T-helper 22 cell (primary cell): ENCODE measurements around the gene TEX53.

ENCODE experiments used
- DNase-seq: peaks from one replicate; pipeline ENCODE4 v3.0.0-alpha.2; 2020; ENCODE audit warnings: low read depth

Gene TEX53

DNA sequence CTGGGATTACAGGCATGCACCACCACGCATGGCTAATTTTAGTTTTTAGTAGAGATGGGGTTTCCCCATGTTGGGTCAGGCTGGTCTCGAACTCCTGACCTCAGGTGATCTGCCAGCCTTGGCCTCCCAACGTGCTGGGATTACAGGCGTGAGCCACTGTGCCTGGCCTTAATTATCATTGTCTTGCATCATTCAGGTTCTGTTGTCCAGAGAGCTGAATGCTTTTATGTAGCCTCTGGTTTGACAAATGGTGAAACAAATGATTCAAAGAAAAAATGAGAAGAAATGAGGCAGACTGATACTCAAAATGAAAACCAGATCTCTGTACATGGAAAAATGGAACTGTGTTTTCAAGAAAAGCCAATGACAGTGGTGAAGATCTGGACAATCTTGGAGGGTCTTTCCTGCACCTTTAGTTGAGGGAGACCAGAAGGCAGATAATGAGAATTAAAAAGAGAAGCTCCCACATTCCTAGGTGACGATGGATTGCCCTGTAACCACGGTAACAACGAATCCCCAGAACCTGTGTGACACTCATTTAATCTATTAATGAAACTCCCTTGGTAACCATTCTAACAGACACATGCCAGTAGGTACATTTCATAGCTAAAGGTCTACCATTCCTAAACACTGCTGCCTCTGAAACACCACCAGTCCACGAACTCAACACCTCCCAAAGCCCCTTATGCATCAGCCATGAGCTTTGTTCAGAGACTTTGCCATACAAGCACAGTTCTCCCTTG, 22.8 kb upstream of the TEX53 start:
- DNase-seq, result no peak

- DNase-seq, result no peak
These were observed 21.2 kb upstream of the TEX53 start for GRCh38 chr9:114678795-114679194.

GRCh38 chr9:114678130-114678529, 20.5 kb upstream of the TEX53 start:
- DNase-seq, result no peak

DNA sequence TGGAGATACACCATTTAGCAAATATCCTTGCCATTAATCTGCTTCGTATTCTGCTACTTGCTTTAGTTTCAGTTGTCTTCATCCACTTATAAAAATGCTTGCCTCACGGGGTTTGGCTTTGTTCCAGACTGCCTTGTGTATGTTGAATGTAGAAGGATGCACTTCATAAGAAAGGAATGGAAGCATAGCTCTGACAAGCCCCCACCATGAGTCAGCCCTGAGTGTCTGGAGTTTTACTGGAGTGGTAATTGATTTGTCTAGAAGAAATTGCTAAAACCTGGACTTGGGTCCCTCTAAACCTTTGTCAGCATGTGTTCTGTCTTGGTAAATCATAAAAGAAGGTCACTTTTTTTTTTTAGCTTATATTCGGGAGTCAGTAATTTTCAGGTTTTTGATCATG, 19.8 kb upstream of the TEX53 start:
- DNase-seq, result no peak

GRCh38 chr9:114676901-114677300, 19.3 kb upstream of the TEX53 start:
- DNase-seq, result no peak

- no peak for DNase-seq
These were observed 17.4 kb upstream of the TEX53 start for GRCh38 chr9:114674798-114675540.

DNA sequence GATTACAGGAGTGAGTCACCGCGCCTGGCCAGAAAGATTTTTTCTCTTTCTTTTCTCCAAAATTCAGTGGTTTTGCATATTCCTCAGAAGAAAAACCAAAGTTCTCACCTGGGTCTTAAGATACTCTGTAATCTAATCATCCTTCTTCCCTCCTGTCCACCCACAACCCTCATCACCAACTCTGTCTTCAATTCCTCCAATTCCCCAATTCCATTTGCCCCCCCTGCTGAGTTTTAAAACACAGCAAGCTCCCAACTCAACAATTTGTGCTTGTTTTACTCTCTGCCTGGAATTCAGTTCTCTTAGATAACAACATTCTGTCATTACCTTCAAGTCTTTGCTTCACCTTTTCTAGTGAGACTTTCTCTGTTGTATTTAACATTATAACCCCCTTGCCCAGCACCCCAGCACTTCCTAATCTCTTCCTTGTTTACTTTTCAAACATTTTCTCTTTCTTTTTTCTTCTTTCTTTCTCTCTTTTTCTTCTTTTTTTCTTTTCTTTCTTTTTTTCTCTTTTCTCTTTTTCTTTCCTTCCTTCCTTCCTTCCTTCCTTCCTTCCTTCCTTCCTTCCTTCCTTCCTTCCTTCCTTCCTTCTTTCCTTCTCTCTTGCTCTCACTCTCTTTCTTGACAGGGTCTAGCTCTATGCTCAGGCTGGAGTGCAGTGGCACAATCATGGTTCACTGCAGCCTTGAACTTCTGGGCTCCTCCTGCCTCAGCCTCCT, 16.6 kb upstream of the TEX53 start:
- no peak for DNase-seq

DNA sequence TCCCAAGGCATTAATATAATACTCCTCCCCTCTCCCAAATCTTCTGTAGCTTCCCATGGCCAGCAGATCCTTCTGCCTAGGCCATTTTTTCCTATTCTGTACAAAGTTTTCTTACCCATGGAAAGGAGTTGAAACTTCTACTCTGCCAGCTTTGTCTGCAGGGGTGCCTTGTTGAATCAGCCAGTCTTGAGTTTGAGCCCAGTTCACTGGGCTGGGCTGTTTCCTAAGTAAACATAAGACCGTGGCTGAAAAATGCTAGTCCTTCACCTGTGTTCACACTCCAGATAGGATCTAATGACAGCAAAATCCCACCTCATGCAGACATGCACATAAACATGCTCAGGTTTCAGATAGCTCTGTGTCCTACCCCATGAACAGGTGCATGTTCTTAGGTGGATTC, 14.0 kb upstream of the TEX53 start:
- no peak for DNase-seq

- DNase-seq, result no peak
These were observed 12.4 kb upstream of the TEX53 start for GRCh38 chr9:114669961-114670360.

DNA sequence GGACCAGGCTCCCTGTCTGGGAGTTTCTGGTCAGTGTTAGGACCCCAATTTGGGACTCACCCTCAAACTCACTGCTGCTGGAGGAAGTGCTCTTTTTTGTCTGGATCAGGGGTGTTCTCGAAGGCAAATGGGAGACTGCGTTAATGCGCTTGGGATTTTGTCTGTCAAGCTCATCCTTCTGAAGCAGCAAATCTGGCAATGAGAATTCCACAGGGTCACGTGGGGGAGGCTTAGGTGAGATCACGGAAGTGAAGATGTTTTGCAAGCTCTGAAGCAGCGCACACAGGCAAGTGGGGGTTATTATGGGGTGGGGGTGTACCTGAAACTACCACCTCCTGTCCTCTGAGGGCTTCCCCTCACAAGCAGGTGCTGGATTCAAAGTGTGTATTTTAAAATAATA, 10.5 kb upstream of the TEX53 start:
- no peak for DNase-seq

DNA sequence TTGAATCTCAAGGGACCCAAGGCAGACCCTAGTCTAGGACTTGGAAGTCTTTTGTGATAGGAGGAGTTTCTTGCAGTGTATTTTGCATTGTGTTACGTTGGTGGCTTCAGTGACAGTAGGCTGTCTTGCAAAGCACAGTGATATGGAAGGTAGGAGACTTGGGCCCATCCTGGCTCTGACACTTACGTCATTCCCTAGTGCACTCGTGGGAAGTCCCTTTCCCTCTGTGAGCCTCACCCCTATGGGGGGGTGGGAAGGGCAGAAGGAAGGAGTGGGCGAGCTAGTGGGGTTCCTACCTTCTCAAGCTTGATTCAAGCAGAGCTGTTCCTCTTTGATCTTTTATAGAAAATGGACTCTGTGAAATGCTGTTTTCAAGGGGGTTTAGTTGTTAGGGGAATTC, 9.2 kb upstream of the TEX53 start:
- DNase-seq, result no peak

DNA sequence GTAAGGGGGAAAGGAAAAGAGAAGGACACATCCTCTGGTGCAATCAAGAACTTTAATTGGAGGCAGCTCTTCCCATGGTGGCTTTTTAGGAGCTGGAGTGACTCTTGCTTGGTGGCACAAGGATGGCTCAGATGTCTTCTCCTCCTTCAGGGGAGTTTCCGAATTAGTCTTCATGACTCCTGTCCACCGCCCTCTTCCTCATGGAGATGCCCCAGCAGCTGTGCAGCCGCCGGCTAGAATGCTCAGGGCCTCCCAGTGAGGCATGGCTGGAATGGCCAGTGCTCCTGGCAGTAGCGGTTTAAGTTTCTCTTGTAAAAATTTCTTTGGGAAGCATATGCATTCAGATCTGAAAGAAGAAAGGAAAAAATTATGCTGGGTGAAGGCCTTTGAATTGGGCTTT, 8.8 kb upstream of the TEX53 start:
- no peak for DNase-seq

- DNase-seq, result no peak
These were observed 6.6 kb upstream of the TEX53 start for GRCh38 chr9:114664181-114664580.

DNA sequence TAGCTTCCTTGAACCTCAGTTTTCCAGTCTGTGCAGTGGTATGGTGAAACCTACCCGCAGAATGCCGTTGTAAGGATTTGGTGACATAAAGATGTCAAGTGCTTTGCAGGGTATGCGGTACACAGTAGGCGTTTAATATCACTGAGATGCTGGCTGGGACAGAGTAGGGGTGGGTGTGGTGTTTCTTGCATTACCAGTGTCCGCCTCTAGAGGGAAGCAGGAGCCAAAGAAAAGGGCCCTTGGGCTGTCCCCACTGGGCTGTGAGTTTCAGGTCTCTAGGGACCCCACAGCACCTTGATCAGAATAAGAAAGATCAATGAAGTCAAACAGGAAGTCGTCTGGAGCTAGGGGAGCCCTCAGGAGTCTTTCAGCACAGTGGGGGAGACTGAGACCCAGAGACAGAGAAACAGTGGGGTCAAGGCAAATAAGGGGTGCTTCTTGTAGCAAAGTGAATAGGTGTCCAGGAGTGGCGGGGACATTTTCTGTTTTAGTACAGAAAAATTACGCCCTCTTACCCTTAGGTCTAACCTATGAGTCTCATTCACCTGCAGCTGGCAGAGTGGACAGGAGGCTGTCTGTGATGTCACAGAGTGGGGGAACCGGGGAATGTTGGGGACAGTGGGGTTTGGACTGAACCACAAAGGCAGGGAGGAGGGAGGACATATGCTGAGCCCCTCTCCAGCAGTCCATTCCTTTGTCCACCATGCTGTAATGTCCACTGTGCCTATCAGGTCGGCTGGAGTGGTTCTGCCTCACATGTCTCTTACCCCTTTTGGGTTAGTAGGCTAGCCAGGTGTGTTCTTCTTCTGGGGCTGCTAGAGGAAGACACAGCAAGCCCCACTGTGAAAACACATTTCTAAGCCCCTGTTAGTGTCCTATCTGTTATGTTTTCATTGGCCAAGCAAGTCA, 4.7 kb upstream of the TEX53 start:
- DNase-seq, result peak; percentile 5

DNA sequence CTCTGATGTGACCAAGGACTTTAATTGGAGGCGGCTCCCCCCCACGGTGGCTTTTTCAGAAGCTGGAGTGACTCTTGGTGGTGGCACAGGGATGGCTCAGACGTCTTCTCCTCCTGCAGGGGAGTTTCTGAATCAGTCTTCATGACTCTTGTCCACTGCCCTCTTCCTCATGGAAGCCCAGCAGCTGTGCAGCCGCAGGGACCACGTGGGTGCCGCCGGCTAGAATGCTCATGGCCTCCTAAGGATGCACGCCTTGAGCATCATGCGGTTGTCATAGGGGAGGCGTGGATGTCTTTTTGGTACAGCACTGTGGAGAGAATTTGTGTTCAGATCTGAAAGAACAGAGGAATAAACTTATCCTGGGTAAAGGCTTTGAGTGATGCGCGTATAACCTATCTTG, 1.3 kb downstream of the TEX53 start:
- DNase-seq, result no peak

- no peak for DNase-seq
These were observed 1.9 kb downstream of the TEX53 start for GRCh38 chr9:114655689-114656088.

DNA sequence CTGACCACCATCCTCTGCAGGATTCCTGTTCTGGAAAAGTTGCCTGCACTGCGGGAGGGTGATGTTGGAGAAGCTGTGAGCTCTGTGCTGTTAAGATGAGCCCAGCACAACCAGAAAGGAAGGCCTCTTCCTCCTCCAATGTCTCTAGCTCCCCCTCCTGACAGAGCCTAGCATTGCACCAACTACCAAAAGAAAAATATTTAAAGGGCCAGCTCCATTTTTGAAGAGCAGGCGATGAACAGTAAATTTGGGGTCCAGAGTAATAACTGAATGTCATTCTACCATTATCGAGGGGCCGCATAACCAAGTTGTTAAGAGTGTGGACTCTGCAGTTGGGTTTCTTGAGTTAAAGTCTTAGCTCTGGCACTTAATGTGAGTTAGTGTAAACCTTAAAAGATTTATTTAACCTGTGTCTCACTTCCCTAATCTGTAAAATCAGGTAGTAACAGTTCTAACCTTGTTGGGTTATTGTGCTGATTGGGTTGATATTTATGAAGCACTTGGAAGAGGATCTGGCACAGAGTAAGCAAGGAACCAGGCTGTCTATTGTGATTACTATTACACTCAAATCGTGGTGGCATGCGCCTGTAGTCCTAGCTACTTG, 3.9 kb downstream of the TEX53 start:
- DNase-seq, result peak; percentile 46

GRCh38 chr9:114652776-114653555, 4.6 kb downstream of the TEX53 start:
- DNase-seq, result no peak

GRCh38 chr9:114643896-114644295, 13.7 kb downstream of the TEX53 start:
- DNase-seq, result no peak

GRCh38 chr9:114643001-114643400, 14.6 kb downstream of the TEX53 start:
- no peak for DNase-seq

- DNase-seq, result no peak
These were observed 15.6 kb downstream of the TEX53 start for GRCh38 chr9:114641967-114642366.
